COLO668 (cell line): ENCODE data around the gene TSHZ2.

Source experiments
- DNase-seq: peaks from one replicate; lab custom pipeline; 2025; ENCODE audit not compliant: unreplicated experiment; lab: John Stamatoyannopoulos, UW

TSHZ2 gene

GRCh38 chr20:53332022-53332837, 360.1 kb downstream of the TSHZ2 start:
- DNase-seq: no peak

- no peak for DNase-seq
Observed at GRCh38 chr20:53334861-53335260, 362.7 kb downstream of the TSHZ2 start.

GRCh38 chr20:53335555-53335954, 363.4 kb downstream of the TSHZ2 start:
- DNase-seq: no peak

- no peak for DNase-seq
Observed at GRCh38 chr20:53336892-53337291, 364.7 kb downstream of the TSHZ2 start.

GRCh38 chr20:53337390-53338101, 365.4 kb downstream of the TSHZ2 start:
- peak; percentile 16 for DNase-seq

- no peak for DNase-seq
Observed at GRCh38 chr20:53338716-53339115, 366.6 kb downstream of the TSHZ2 start.

GRCh38 chr20:53342429-53342828, 370.3 kb downstream of the TSHZ2 start:
- no peak for DNase-seq

GRCh38 chr20:53343448-53343847, 371.3 kb downstream of the TSHZ2 start:
- no peak for DNase-seq

GRCh38 chr20:53344891-53345290, 372.7 kb downstream of the TSHZ2 start:
- no peak for DNase-seq

- no peak for DNase-seq
Observed at GRCh38 chr20:53345536-53346334, 373.6 kb downstream of the TSHZ2 start.

GRCh38 chr20:53346335-53346648, 374.1 kb downstream of the TSHZ2 start:
- DNase-seq: no peak

- no peak for DNase-seq
Observed at GRCh38 chr20:53349730-53350129, 377.6 kb downstream of the TSHZ2 start.

GRCh38 chr20:53352727-53353440, 380.7 kb downstream of the TSHZ2 start:
- no peak for DNase-seq

GRCh38 chr20:53354314-53354713, 382.2 kb downstream of the TSHZ2 start:
- DNase-seq: no peak

GRCh38 chr20:53355790-53356189, 383.6 kb downstream of the TSHZ2 start:
- DNase-seq: no peak

GRCh38 chr20:53359425-53359824, 387.3 kb downstream of the TSHZ2 start:
- DNase-seq: no peak

- DNase-seq: no peak
Observed at GRCh38 chr20:53360852-53361251, 388.7 kb downstream of the TSHZ2 start.

- no peak for DNase-seq
Observed at GRCh38 chr20:53362736-53363135, 390.6 kb downstream of the TSHZ2 start.

GRCh38 chr20:53364646-53365045, 392.5 kb downstream of the TSHZ2 start:
- DNase-seq: no peak

GRCh38 chr20:53365076-53365475, 392.9 kb downstream of the TSHZ2 start:
- DNase-seq: no peak

GRCh38 chr20:53365539-53366075, 393.4 kb downstream of the TSHZ2 start:
- no peak for DNase-seq
